Measurements from ENCODE around the gene AFAP1L2.

AFAP1L2 gene

GRCh38 chr10:114386452-114386851 lies 17.9 kb downstream of the AFAP1L2 start:
- DNase-seq = no peak

- no peak for DNase-seq
Measured at GRCh38 chr10:114385557-114385956, 18.7 kb downstream of the AFAP1L2 start.

- no peak for DNase-seq
Measured at GRCh38 chr10:114384601-114385000, 19.7 kb downstream of the AFAP1L2 start.

- DNase-seq = peak; percentile 58 to 62
Measured at GRCh38 chr10:114384181-114384580, 20.1 kb downstream of the AFAP1L2 start.

- no peak for DNase-seq
Measured at GRCh38 chr10:114380797-114381196, 23.5 kb downstream of the AFAP1L2 start.

- no peak for DNase-seq
Measured at GRCh38 chr10:114380060-114380459, 24.2 kb downstream of the AFAP1L2 start.

- no peak for DNase-seq
Measured at GRCh38 chr10:114379631-114380041, 24.7 kb downstream of the AFAP1L2 start.

GRCh38 chr10:114376523-114376922 lies 27.8 kb downstream of the AFAP1L2 start:
- no peak for DNase-seq

GRCh38 chr10:114375047-114375446 lies 29.3 kb downstream of the AFAP1L2 start:
- no peak for DNase-seq

- no peak for DNase-seq
Measured at GRCh38 chr10:114374053-114374791, 30.1 kb downstream of the AFAP1L2 start.

GRCh38 chr10:114373631-114374030 lies 30.7 kb downstream of the AFAP1L2 start:
- DNase-seq = no peak

GRCh38 chr10:114372995-114373394 lies 31.3 kb downstream of the AFAP1L2 start:
- DNase-seq = no peak

GRCh38 chr10:114372179-114372578 lies 32.1 kb downstream of the AFAP1L2 start:
- no peak for DNase-seq

- DNase-seq = no peak
Measured at GRCh38 chr10:114370966-114371365, 33.3 kb downstream of the AFAP1L2 start.

GRCh38 chr10:114370199-114370598 lies 34.1 kb downstream of the AFAP1L2 start:
- no peak for DNase-seq

GRCh38 chr10:114368057-114368391 lies 36.3 kb downstream of the AFAP1L2 start:
- no peak for DNase-seq

- no peak for DNase-seq
Measured at GRCh38 chr10:114367351-114368056, 36.8 kb downstream of the AFAP1L2 start.

GRCh38 chr10:114364726-114365125 lies 39.6 kb downstream of the AFAP1L2 start:
- DNase-seq = no peak

GRCh38 chr10:114363745-114364454 lies 40.4 kb downstream of the AFAP1L2 start:
- DNase-seq = no peak

- DNase-seq = no peak
Measured at GRCh38 chr10:114362826-114363355, 41.4 kb downstream of the AFAP1L2 start.

- DNase-seq = no peak
Measured at GRCh38 chr10:114359953-114360345, 44.4 kb downstream of the AFAP1L2 start.

- DNase-seq = no peak
Measured at GRCh38 chr10:114359041-114359952, 45.0 kb downstream of the AFAP1L2 start.
